GM10847 (cell line): ENCODE data around the gene BEX3.

Source experiments
- POLR2A ChIP-seq: IDR thresholded peaks from 2 replicates; pipeline ENCODE4 v1.6.1; 2011; ENCODE audit not compliant: insufficient read length; ENCODE audit errors: extremely low read depth

The BEX3 gene

GRCh38 chrX:103376118-103376978 lies at the start of gene BEX3:
BEX3 (plus strand) TSS chrX:103376538; CDS start chrX:103377522, 984 bp downstream.
- no peak for TF ChIP-seq POLR2A

- TF ChIP-seq POLR2A: no peak
These were observed 46.3 kb upstream of the BEX3 start, which contains the start of gene TCEAL7 for GRCh38 chrX:103329991-103330390. TCEAL7 (plus strand) TSS chrX:103330239; CDS start chrX:103331404, 1,165 bp downstream.

DNA sequence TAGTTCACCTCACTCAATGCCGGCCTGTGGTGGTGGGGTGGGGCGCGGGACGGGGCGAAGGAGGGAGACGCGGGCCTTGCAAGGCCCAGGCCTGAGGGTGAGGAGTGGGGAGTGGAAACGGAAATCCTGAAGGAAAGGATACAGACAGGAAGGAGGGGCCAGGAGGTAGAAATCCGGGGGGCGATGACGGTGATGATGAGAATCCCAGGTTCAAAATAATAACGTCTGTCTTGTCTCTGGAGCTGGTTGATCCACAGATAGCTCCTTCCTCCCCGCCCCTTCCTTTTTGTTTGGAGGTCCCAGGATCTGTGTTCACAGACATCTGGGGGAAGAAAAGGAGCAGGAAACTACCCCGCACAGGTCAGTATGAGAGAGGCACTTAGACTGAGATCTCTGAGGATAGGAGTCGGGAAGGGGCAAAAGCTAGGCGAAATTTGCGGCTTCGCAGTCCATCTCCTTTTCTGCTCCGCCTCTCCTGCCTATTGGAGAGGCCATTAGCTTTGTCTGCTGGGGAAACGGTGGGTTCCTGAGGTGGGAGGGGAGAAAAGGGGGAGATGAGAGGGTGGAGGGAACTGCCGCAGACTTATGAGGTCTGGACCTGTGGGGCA lies 45.6 kb upstream of the BEX3 start:
- TF ChIP-seq POLR2A: no peak

DNA sequence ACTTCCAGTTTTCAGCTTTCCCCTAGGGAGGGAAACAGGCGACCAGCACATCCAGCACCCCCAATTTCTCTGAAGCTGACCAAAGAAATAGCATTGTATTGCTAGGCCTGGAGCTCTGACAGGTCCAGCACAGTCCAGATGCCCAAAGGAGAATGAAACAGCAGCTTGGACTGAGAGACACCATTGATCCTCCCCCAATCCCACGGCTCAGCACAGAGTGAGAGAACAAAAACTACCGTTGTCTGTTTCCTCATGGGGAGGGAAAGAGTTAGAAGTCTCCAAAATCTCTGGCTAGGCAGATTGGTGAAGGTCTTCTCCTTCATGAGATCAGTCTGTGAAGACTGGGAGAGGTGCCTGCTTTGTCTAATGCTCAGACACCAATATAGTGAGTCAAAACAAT lies 37.7 kb upstream of the BEX3 start:
- no peak for TF ChIP-seq POLR2A

DNA sequence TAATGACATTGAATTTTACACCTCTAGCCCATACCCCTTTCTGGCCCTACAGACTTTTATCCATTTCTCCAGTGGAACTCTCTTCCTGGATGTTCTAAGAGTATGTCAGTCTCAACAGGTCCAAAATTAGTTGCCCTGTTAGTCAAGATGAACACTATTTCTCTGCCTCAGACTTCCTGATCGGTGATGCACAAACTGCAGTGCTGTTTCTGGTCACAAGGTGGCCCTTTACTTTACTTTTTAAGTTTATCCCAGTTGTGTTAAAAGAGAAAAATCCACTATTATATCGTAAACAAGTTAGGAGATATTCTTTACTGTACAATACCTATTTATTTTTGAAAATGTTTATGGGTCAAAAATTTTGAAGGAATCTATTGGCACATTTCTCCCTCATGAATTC lies 33.2 kb upstream of the BEX3 start:
- TF ChIP-seq POLR2A: no peak

DNA sequence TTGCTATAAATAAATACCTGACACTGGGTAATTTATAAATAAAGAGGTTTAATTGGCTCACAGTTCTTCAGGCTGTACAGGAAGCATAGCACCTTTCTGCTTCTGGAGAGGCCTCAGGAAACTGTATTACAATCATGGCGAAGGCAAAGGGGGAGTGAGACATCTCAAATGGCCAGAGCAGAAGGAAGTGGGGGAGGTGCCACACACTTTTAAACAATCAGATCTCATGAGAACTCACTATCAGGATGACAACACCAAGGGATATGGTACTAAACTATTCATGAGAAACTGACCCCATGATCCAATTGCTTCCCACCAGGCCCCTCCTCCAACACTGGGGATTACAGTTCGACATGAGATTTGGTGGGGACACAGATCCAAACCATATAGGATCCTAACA lies 31.7 kb upstream of the BEX3 start:
- no peak for TF ChIP-seq POLR2A

DNA sequence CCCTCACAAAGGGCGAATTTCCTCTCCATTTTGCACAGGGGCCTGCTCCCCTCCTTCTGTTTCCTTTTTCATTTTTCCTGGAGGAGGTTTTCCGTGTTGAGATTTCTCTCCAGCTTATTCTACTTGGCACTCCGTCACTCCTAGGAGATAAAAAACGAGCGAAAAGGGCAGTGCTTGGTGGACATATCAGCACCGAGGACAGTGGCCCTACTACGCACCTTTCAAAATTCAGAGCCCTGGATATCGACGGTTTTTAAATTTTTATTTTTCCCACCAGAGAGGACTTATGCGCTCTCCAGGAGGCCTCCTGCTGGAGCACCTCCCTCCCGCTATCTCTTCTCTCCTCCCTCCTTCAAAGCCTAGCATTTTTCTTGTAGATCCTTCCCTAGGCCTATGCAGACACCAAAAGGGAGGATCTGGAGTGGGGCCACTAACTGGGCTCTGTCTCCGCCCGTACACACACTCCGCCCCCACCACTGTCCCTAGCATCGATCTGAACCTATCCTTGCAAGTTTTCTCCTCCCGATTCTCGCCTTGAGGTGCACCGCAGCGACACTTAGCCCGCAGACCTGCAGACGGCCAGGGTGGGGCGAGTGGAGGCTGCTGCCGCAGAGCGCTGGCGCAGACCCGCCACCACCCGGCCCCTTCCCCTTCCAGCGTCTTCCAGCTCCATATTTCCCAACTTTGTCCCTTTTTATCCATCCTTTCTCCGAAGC lies 28.5 kb upstream of the BEX3 start:
- no peak for TF ChIP-seq POLR2A

DNA sequence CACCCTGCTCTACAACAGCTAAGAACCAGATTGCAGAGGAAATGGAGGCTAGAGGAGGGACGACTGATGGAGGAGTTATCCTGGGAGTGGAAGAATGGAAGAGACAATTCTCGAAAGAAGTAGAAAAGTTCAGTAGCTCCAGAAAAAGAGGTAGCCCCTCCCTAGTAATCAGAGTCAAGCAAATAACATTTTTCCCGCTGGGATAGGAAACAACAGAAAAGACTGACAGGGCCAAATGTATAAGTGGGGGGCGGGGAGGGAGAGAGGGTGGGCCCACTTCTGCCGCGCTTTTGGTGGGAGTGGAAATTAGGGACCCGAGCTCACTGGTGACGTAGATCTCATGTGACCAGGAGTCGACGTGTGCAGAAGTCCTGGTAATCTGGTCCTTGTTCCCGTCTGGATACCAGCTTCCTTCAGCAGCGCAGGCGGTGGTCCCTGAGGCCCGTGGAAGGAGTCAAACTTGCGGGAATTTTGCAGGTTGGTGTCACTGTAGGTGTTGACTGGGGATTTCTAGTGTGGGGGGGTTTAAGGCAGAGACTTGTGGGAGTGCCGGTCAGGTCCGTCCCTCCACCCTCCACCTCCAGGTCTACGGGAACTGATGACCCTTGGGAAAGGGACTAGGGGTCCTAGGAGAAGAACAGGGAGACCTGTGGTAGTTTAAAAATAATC lies 20.1 kb upstream of the BEX3 start, which contains the start of gene TCEAL9:
TSS of gene TCEAL9 (plus strand) at position 377 of the 669 bp plus-strand sequence. CDS start 1,179 bp downstream, outside the sequence.
- TF ChIP-seq POLR2A: no peak

- no peak for TF ChIP-seq POLR2A
These were observed 19.5 kb upstream of the BEX3 start for GRCh38 chrX:103356858-103357257.

DNA sequence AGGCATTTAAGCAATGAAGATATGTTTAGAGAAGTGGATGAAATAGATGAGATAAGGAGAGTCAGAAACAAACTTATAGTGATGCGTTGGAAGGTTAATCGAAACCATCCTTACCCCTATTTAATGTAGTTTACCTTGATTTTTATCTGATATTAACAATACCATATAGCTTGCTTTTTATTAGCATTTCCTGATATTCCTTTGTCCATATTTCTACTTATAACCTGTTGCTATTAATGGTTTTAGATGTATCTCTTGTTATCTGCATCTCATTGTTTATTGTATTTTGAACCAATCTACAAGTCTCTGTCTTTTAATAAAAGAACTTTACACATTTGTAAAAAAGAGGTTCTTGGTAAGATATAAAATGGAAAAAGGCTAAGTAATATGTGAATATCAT lies 18.5 kb upstream of the BEX3 start:
- TF ChIP-seq POLR2A: no peak

GRCh38 chrX:103360092-103360491 lies 16.2 kb upstream of the BEX3 start:
- no peak for TF ChIP-seq POLR2A

DNA sequence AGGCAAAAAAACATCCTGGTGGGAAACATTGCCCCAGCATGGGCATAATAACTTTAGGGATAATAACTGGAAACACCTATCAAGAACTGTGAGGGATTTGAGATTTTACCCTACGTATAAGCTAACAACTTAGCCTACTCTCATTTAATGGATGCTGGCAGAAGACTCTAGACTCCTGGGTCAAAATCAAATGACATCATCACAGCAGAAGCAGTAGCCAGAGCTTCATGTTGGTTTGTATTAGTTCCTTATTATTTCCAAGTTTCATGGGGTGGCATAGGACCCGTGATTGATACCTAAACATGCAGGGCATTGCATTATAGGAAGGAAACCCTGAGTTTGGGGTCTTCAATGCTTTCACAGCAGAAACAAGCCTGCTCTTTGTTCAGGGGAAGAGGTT lies 15.4 kb upstream of the BEX3 start:
- TF ChIP-seq POLR2A: no peak

- no peak for TF ChIP-seq POLR2A
These were observed 14.5 kb upstream of the BEX3 start for GRCh38 chrX:103361798-103362197.

DNA sequence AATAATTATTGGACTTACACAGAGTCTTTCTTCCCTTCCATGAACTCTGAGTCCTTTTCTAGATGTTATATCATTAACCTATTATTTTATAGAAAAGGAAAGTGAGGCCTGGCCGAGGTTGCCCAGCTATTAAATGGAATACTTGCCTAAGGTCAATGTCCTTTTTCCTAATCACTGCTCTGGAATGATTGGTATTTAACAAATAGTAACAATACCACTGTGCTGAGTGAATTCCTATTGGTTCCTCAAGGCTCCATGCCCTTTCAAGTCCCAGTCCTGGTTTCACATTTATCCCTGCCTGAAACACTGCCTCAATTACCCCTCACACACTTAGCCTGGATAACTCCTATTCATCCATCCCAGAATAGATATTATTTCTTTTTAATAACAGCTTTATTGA lies 13.9 kb upstream of the BEX3 start:
- no peak for TF ChIP-seq POLR2A

- no peak for TF ChIP-seq POLR2A
These were observed 13.3 kb upstream of the BEX3 start for GRCh38 chrX:103363046-103363445.
